ENCODE measurements around the gene LZTR1.
"Not testable (repeated sequence)": the region's sequence is repeated elsewhere in the genome, so short reads cannot be mapped to it uniquely, and the experiment has no call there.

Gene LZTR1

DNA sequence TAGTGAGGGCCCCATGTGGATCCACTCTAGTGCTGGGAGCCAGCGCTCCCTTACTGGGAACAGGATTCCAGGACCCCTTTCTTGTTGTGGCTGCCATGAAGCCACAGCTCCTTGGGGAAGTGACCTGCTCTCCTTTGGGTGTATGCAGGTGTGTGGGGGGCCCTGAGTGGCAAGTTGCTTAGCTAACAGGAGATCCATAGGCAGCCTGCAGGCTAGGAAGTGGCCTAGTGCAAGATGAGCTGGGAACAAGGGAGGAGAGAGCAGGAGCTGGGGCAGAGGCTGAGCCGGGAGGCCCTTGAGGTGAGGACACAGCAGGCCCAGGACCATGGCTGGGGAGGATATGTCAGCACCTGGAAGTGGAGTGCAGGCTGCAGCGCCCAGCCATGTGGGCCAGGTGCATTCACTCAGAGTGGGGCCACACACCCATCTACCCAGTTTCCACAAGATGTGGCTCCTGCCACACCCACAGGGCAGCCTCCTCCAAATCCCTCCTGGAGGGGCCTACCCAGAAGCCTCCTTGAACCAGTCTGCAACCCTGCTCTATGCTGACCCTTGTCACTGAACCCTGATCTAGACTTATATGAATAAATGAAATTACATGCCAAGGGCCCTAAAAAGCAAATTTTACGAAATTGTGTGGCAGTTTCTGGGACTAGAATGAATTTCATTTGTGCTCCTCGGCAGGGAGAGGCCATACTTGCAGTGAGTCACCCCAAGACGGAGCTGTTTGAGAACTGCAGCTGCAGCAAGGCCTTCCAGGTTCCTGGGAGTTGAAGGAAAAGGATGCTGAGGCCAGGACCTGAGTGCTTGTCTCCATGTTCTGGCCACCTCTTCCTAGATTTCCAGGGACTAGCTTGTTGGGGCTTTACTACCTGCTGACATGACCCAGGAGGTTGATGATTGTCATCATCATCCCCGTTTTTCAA, 16.6 kb downstream of the LZTR1 start:
- DNase-seq: no peak

DNA sequence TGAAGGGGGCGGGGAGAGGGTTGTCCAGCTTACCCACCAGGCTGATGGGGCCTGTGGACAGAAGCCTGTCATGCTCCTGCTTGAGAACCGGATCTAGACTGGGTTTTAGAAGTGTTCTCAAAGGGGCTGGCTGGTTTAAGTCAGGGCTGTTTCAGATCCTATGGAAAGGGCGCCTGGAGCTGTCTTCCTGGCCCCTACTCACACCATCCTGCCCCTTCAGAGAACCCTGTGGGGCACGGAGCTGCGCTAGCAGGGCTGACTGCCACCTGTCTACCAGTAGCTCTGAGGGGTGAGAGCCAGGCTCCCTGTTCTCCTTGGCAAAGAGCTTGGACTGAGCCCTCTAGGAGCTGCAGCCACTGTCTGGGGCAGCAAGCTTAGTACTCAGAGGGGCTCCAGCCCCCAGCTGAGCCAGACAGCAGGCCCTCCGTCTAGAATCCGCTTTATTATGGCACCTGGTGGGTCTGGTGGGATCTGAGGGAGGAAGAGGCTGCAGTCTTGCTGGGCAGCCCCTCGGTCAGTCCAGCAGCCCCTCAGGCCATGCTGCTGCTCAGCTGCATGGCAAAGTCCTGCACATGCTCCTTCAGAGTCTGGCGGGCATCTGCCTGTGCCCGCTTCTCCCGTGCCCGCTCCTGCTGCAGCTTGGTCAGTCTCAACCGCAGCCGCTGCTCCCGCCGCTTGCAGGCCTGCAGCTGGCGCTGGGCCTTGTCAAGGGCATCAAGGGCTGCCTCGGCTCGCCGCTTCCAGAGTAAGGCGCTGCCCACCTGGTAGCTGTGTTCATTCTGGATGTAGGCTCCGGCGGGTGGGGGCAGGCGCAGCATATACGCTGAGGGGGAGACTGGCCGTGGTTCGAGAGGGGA, 17.5 kb downstream of the LZTR1 start:
- no peak for DNase-seq

DNA sequence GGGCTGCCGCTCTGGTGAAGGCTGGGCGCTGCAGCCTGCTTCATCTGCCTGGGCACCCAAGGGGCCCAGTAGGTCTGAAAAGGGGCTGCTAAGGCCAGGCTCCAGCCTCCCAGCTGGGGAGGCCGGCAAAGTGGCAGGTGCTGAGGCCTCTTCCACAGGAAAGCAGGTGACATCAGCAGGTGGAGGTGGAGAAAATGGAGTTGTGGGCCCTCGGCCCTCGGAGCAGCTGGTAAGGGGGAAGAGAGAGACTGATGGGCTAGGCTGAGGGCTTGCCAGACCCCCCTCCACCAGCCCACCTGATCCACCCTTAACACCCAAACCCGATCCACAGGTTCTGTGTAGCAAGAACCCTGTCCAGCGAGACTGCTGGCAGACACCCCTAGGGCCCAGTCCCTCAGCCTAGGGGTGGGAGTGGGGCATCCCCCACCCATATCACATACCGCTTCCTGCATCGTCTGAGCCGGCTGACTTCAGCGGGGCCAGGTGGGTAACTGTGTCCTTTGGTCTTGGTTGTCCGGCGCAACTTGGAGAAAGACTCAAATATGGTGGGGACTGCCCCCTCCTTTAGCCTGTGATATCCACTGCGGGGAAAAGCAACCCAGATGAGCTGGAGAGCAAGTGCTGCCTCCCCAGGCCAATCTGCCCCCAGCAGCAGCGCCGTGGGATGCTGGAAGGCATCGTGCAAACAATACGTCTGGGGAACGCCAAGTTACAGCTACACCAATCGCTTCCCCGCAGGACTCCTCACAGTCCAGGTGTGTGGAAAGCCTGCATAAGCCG, 18.3 kb downstream of the LZTR1 start:
- no peak for DNase-seq

DNA sequence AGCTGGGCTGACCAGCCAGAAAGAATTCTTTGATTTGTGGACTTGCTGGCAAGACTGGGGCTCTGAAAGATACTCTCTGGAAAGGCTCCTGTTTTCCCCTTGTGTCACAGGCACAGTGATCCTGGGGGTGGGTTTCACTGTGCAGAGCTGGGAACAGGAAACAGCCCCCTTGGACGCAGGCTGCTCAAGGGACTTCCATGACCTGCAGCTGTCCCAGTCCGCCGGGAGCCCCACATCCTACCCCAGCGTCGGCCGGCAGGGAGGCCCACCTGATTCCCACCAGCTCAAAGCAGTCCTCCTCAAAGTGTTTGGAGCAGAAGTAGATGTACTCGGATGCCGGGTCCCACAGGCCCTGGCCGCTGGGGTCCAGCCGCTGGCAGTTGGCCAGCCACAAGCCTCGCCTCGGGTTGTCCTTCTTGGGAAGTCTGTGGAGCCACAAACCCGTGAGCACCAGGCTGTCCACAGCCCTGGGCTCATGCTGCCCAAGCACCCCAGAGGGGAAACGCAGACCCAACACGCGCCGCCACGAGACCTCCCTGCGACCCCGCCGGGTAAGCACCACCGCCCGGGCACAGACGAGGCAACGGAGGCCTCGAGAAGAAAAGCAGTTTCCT, 19.0 kb downstream of the LZTR1 start:
- no peak for DNase-seq

DNA sequence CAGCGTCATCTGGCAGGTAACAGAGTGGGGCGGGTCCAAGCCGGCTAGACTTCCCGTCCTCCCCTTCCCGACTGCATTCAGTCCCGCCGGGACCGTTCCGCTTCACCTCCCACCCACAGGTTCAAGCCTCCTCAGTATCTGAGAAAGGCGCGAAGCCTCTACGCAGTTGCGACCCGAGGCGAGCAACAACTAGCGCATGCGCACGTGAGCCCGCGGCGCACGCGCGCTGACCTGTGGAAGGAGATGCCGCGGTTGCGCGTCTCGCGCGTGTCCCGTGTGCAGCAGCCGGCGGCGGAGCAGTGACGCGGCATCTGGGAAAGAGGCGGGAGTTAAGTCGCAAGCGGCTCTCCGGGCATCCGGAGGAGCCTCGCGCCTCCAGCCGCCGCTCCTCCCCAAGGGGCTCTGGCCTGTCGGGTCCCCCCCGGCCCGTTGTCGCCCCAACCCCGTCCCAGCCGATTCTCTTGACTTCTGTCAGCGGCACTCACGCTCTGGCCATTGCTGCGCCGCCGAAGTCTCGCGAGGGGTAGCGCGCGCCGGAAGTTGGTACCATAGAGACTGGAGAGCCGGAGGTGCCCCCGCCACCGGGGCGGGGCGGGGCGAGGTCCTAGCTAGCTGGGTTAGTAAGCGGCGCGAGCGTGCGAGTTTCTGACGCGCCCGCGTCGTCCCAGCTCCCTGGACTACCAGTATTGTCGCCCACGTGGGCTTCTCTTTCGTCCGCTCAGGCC, 19.7 kb downstream of the LZTR1 start, which contains the start of gene THAP7:
TSS of gene THAP7 (minus strand) at position 518 of the 725 bp plus-strand sequence. CDS start at position 311, 207 bp downstream.
- peak; percentile 89 for DNase-seq

DNA sequence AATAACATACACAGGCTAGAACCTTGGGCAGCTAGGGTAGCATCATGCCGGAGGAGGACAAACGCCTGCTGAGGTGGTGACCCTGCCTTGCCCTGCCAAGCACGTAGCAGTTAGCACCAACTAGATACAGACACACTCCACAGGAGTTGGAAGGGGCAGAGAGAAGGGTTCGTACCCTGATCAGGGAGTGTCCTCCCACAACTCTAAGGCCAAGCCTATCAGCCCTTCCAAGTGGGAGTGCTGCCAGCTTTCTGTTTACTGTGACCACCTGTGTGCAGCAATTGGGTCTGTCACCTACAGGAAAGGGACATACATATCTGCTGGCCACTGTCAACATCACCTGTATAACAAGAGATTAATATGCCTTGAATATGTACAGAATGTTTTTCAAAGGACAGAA, 21.7 kb downstream of the LZTR1 start:
- DNase-seq: no peak

DNA sequence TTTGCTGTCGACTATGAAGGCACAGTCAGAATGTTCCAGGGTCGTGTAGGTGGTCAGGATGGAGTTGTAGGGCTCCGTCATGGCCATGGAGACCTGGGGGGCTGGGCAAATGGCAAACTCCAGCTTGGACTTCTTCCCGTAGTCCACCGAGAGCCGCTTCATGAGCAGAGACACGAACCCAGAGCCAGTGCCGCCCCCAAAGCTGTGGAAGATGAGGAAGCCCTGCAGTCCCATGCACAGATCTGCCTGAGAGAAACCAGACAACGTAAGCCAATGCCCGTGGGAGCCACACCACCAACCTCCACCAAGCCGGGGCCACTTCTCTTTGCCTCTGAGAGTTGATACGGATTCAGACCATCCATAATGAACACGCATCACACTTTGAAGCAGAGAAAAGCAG, 27.1 kb downstream of the LZTR1 start:
- DNase-seq: not testable (repeated sequence)

DNA sequence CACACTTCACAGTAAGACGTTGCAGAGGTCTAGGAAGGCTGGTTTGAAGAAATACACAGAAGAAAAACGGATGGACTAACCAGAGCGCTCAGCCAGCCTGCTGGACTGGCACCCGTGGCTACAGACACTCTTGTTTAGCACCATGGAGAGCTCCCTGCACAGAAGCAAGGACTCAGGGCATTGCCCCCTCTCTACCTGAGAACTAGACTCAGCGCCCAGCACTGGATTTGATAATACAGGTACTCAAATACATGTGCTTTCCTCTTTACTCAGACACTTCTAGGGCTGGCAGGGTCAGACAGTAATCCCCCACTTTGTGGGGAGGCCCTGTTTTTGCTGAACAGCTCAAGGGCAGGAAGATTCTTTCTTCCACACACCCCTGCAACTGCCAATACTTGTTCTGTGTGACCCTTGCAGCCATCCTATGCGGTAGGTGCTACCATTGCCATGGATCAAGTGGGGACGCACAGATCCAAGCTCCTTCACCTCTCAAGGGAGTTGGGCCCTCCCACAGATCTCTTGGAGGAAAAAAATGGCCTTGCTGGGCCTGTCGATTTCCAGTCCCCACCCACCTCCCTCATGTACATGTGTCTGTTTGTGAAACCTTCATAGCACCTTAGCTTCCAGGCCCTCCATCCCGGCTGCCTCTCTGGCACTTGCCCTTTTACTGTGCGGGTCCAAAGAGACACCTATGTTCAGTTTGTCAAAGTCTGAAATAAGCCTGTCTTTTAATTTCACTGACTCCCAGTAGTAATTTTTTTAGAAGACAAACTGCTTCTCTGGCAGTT, 27.7 kb downstream of the LZTR1 start:
- no peak for DNase-seq

DNA sequence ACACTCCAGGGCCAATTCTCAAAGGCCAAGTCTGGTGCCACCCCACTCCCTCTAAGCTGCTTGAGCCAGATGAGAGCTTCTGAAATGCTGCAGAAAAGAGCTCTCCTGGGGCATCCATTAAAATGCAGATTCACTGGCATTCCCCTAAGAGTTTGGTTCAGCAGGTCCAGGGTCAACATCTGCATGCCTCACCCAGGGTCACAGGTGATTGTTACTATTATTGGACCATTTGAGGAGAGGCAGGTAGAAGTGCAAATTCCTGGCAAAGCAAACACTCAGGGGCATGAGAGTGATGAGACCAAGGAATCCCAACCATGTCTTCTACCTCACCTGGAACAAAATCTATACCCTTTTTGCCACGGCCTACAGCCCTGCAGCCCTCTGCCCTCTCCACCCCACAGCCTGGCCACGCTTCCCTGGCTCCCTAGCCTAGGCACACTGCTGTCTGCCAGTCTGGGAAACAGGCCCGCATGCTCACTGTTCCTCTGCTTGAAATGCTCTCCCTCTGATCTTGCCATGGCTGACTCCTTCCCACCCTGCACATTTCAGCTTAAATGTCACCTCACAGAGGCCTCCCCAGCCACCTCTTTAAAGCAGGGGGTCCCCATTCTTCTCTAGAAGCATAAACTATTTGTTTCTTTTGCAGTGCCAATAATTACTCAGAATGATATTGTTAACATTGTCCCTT, 28.5 kb downstream of the LZTR1 start:
- DNase-seq: no peak

DNA sequence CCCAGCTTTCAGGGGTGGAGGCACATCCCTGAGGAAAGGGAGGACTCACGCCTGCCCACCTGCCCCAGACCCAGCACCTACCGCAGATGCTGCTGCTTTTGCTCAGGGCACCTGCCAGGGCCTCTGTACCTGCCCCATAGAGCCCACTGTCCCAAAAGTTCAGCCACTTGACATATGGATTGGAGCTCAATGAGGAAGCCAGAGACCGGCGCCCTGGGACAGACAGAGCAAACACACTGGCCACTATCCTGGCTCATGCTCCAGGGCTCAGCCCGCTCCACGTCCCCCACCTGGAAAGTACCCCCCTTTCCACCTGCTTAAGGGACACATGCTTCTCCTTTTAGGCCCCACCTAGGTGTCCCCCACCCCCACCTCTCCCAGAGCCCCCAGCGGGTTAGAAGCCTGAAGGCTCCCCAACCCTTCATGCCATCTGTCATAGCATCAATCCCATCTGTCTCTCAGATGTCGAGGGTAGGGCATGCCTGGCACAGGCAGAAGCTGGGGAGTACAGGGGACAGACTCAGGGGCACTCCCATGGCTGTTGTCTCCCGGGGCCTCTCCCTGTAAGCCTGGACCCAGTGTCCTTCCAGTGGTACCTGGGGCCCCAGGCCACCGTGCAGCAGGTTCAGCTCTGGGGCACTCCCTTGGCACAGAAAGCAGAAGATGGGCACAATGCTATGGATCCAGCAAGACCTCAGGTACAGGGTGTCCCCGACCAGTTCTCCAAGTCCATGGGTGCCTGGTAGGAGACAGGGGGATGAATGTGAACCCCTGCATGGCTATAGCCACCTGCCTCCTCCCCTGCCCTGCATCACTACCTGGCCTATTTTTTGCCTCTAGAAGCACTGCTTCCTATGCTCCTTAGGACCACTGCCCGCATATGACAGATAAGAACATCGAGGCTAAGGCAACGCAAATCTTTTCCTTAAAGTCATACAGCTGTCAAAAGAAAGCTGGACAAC, 30.6 kb downstream of the LZTR1 start:
- DNase-seq: no peak

DNA sequence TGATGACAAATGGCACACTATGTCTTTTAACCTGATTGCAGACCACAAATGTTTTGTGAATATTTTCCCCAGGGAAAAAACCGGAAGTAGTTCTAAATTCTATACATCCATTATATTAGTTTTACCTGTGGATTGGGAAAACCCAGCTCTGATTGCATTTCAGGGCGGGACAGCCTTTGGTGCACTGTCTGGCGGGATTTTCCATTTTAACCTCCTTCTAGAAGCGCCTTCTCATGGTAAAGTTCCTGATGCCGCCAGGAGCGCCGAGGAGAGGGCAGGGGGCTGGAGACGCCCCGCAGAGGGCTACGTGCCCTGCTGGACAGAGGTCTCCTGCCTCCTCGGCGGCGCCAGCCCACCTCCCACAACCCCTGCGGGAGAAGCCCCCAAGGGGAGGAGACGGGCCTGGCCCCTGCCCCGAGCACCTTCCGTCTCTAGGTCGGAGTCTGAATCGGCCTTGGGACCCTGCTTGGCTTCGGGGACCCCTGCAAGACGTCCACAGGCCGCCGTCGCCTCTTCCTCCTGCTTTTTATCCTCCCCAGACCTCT, 31.6 kb downstream of the LZTR1 start:
- DNase-seq: no peak

DNA sequence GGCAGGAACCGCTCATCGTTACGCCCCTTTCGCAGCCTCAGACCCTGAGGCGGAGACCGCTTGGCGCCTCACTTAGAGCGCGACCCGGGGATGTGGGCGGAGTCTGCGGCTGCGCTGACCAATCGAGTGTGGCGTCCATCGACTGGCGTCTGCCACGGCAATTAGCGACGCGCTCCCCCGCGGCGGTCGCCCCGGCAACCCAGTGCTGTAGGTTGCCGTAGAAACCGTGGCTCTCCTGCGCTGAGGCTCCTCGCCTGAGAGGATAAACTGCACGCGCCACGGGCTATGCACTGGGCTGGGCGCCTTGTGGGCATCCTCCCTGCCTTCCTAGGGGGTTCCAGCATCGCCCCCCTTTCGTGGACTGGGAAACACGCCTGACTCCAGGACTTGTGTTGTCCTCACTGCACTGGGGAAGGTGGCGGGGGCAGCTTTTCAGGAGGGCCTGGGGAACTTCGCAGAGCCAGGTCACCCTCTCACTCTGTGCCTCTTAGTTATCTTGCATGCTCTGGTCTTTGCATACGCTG, 32.2 kb downstream of the LZTR1 start:
- DNase-seq: peak; percentile 82

DNA sequence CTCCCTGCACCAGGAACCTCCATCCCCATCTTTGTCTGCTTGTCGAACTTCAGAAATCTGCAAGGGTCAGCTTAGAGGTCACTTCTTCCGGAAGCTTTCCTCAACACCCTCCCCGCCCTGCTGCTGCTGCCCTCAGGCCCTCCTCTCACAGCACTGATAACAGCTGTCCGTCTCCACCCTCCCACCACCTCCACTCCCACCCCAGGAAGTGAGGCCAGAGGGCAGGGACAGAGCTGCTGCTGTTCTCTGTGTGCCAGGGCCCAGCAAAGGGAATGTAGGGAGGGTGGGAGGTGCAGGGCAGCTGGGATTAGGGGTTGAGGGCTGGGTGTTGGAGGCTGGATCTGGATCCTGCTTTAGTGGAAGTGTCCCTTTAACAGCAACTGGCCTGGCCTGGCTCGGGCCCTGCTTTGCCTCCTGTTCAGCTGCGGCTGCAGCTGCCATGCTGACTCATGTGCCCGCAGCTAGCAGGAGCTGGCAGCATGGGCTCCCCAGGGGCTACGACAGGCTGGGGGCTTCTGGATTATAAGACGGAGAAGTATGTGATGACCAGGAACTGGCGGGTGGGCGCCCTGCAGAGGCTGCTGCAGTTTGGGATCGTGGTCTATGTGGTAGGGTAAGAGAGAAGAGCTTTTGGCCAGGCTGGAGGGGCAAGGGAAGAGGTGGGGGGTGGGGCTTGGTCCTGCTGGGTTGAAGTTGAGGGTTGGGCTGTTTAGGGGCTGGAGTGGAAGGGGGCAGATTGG, 32.8 kb downstream of the LZTR1 start, which contains the start of gene P2RX6:
TSS of gene P2RX6 (plus strand) at position 440 of the 740 bp plus-strand sequence. CDS start at position 450, 10 bp downstream.
- no peak for DNase-seq

DNA sequence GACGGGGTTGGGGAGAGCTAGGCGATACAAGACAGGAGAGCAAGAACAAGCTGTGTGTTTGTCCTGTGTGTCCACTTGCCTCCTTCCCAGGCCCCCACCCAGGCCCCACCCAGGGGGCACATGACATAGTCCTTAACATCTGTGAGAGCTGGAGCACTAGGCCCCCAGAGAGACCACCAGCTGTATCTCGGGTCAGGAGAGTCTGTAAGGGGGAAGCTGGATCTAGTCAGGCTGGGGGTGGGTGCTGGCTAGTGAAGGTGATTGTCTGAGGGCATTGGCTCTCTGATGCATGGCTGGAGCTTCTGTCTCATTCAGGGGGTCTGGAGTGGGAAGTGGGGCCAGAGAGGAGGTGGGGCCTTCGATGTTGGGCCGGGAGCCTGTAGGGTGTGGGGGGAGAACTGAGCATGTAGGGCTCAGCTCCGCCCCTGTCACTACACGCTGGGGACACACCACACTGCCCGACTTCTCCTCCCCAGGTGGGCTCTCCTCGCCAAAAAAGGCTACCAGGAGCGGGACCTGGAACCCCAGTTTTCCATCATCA, 33.4 kb downstream of the LZTR1 start:
- DNase-seq: no peak

DNA sequence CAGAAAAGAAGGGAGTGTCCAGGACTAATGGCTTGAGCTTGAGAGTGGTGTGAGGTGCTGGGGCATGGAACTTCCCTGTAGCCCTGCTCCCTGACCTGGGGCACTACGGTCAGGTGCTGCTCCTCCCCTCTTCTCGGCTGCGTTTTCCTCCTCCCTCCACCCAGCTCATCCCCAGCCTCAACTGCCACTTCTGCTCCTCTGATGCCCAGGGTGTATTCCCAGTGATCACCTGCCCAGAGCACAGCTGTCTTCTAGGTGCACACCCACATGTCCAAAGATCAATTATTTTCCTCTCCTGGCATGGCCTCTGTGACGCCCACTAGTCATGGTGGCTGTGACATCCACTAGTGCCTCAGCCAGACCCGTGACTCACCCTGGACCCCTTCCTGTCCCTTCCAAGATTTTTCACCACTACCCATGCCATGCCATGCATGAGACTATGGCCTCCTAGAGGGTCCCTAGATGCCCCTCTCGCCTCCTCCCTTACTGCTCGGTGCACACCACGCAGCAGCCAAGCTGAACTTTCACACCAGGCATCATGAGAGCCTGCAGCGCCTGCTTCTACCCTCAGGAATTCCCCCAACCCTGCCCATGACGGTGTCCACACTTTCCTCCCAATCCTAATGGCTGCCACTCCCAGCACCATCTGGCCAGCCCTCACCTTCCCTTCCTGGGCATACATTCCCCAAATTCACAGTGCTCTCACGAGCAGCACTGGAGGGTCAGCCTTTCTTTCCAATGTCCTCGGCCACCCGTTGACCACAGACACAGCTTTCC, 34.7 kb downstream of the LZTR1 start:
- no peak for DNase-seq

DNA sequence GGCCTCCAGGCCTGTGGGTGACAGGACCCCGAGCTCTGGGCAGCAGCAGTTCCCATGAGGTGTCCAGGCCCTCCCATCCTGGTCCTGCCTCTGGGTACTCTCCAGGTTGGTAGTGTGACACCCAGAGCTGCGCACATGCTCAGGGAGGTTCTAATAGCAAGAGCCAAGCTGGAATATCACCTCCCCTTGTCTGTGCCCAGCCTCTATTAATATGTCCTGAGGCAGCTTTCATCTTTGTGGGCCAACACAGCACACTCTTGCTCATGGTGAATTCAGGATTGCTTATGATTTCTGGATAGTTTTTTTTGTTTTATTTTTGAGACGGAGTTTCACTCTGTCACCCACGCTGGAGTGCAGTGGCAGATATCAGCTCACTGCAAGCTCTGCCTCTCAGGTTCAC, 36.2 kb downstream of the LZTR1 start:
- DNase-seq: no peak
